WTC11 (cell line): ENCODE results near the gene SGIP1. TPM values are rescaled to one million over a fixed set of nuclear protein-coding genes. Genes with fewer than 3 reads are reported as not detected.

Experiments
- ATAC-seq: fragments of 200-7000 bp; cut with Tn5 transposase; 2 replicates; pipeline ENCODE4 v1.10.0; 2021; ENCODE audit warnings: mild to moderate bottlenecking, moderate library complexity
- CTCF ChIA-PET: fragments of 300-600 bp; sonication (Branson Sonifier 250); formaldehyde crosslinking; loops from one replicate; lab custom pipeline; 2021; ENCODE audit warnings: antibody characterized with exemption; lab: Charles Lee
- POLR2A ChIA-PET: fragments of 350-600 bp; sonication (Branson Sonifier 250); formaldehyde crosslinking; loops from one replicate; lab custom pipeline; 2021; ENCODE audit warnings: antibody characterized with exemption; lab: Charles Lee
- DNase-seq: peaks from one replicate; pipeline ENCODE4 v3.0.0; 2021; ENCODE audit warnings: low spot score
- H3K27ac Mint-ChIP-seq: 2 replicates; pipeline ENCODE4 v1.8.0; 2021; ENCODE audit warnings: mixed read lengths
- H3K27me3 Mint-ChIP-seq: 2 replicates; pipeline ENCODE4 v1.8.0; 2021; ENCODE audit warnings: low read depth, mild to moderate bottlenecking, moderate library complexity, mixed read lengths
- H3K36me3 Mint-ChIP-seq: 2 replicates; pipeline ENCODE4 v1.8.0; 2021; ENCODE audit warnings: mixed read lengths
- H3K4me1 Mint-ChIP-seq: 2 replicates; pipeline ENCODE4 v1.8.0; 2022; ENCODE audit warnings: mixed read lengths
- H3K4me3 Mint-ChIP-seq: 2 replicates; pipeline ENCODE4 v1.8.0; 2021; ENCODE audit warnings: mild to moderate bottlenecking, moderate library complexity, mixed read lengths
- H3K9me3 Mint-ChIP-seq: 2 replicates; pipeline ENCODE4 v1.8.0; 2021; ENCODE audit warnings: mixed read lengths
- ATF1 ChIP-seq: sonication (generic); formaldehyde crosslinking; IDR thresholded peaks from 2 replicates; pipeline ENCODE4 v1.8.1; 2023; ENCODE audit warnings: mild to moderate bottlenecking, moderate library complexity, missing genetic modification reagents
- CTCF ChIP-seq: fragments of 200-600 bp; IDR thresholded peaks from 2 replicates; pipeline ENCODE4 v1.8.0; 2022; ENCODE audit warnings: antibody characterized with exemption
- E2F4 ChIP-seq: sonication (generic); formaldehyde crosslinking; IDR thresholded peaks from 2 replicates; pipeline ENCODE4 v1.8.1; 2022; ENCODE audit warnings: low read depth, mild to moderate bottlenecking, moderate library complexity, missing genetic modification reagents, borderline replicate concordance
- EMX1 ChIP-seq: fragments of 250-450 bp; sonication (Bioruptor Pico); IDR thresholded peaks from 2 replicates; pipeline ENCODE4 v1.8.0; 2021; ENCODE audit warnings: mild to moderate bottlenecking
- FOXJ3 ChIP-seq: sonication (generic); formaldehyde crosslinking; IDR thresholded peaks from 2 replicates; pipeline ENCODE4 v1.9.0; 2021; ENCODE audit warnings: missing genetic modification reagents, mild to moderate bottlenecking, borderline replicate concordance
- FOXP1 ChIP-seq: sonication (generic); formaldehyde crosslinking; IDR thresholded peaks from 2 replicates; pipeline ENCODE4 v1.8.0; 2022; ENCODE audit warnings: missing genetic modification reagents, mild to moderate bottlenecking, moderate library complexity, borderline replicate concordance
- HMGA2 ChIP-seq: fragments of 250-450 bp; sonication (Bioruptor Pico); IDR thresholded peaks from 2 replicates; pipeline ENCODE4 v1.4.0; 2021; ENCODE audit warnings: mild to moderate bottlenecking, moderate library complexity
- MLX ChIP-seq: sonication (generic); formaldehyde crosslinking; IDR thresholded peaks from 2 replicates; pipeline ENCODE4 v1.8.1; 2023; ENCODE audit warnings: mild to moderate bottlenecking, missing genetic modification reagents, moderate library complexity
- NR1H2 ChIP-seq: sonication (generic); formaldehyde crosslinking; IDR thresholded peaks from 2 replicates; pipeline ENCODE4 v1.9.0; 2021; ENCODE audit warnings: mild to moderate bottlenecking, moderate library complexity, missing genetic modification reagents
- RORB ChIP-seq: fragments of 250-450 bp; sonication (Bioruptor Pico); IDR thresholded peaks from 2 replicates; pipeline ENCODE4 v1.9.0; 2021; ENCODE audit warnings: mild to moderate bottlenecking
- TEAD1 ChIP-seq: sonication (generic); formaldehyde crosslinking; IDR thresholded peaks from 2 replicates; pipeline ENCODE4 v1.8.0; 2022; ENCODE audit warnings: mild to moderate bottlenecking, missing genetic modification reagents
- TP53 ChIP-seq: sonication (generic); formaldehyde crosslinking; IDR thresholded peaks from 2 replicates; pipeline ENCODE4 v1.8.1; 2023; ENCODE audit warnings: mild to moderate bottlenecking, missing genetic modification reagents
- ZMAT4 ChIP-seq: fragments of 250-450 bp; sonication (Bioruptor Pico); IDR thresholded peaks from 2 replicates; pipeline ENCODE4 v1.9.0; 2021; ENCODE audit warnings: mild to moderate bottlenecking
- ZNF317 ChIP-seq: sonication (generic); formaldehyde crosslinking; IDR thresholded peaks from 2 replicates; pipeline ENCODE4 v1.8.1; 2023; ENCODE audit warnings: low read depth, mild to moderate bottlenecking, moderate library complexity, missing genetic modification reagents, borderline replicate concordance
- ZNF396 ChIP-seq: fragments of 250-450 bp; sonication (Bioruptor Pico); IDR thresholded peaks from 2 replicates; pipeline ENCODE4 v1.8.0; 2021; ENCODE audit warnings: mild to moderate bottlenecking, moderate library complexity, borderline replicate concordance
- ZNF512 ChIP-seq: sonication (generic); formaldehyde crosslinking; IDR thresholded peaks from 2 replicates; pipeline ENCODE4 v1.8.1; 2022; ENCODE audit warnings: missing genetic modification reagents, borderline replicate concordance
- ZNF532 ChIP-seq: fragments of 250-450 bp; sonication (Bioruptor Pico); IDR thresholded peaks from 2 replicates; pipeline ENCODE4 v1.9.0; 2021; ENCODE audit warnings: mild to moderate bottlenecking, borderline replicate concordance
- total RNA-seq: library from RNA; stranded (reverse); gene quantifications from 3 replicates; pipeline ENCODE4 v1.2.3, GENCODE V29; 2021

Gene SGIP1
- total RNA-seq, 1 experiment from 2014 or later = 3.9 TPM

GRCh38 chr1:66546047-66546810 is 12.3 kb downstream of the SGIP1 start (continued):
- TF ChIP-seq ZNF512 (CRISPR knock-in tag) (no peak), ZNF317 (CRISPR knock-in tag) (no peak), CTCF (no peak), ZMAT4 (CRISPR knock-in tag) (no peak), EMX1 (CRISPR knock-in tag) (no peak), FOXP1 (CRISPR knock-in tag) (no peak), HMGA2 (no peak), MLX (no peak), TEAD1 (CRISPR knock-in tag) (no peak), FOXJ3 (no peak)

GRCh38 chr1:66549017-66549416 is 15.1 kb downstream of the SGIP1 start:
- H3K27me3 Mint-ChIP-seq = no peaks in the 10 kb centered on the region
- CTCF ChIA-PET = interaction anchor here (1.2 to 1.6 kb wide), 2 partner anchors 8 to 45 kb away, joined by 3 to 4 read pairs; no protein-coding TSS in a partner anchor
- peaks cover 3% of the 10 kb centered on the region for H3K36me3 Mint-ChIP-seq
- H3K27ac Mint-ChIP-seq = no peak overlapping the region
- ATAC-seq (no peak), DNase-seq (no peak)
- peaks cover 9% of the 10 kb centered on the region for H3K9me3 Mint-ChIP-seq
- H3K4me1 Mint-ChIP-seq = peaks cover 23% of the 10 kb centered on the region
- H3K4me3 Mint-ChIP-seq = no peak overlapping the region
- POLR2A ChIA-PET = interaction anchor here (0.6 kb wide), 1 partner anchor 181 kb away, joined by 3 read pairs; no protein-coding TSS in a partner anchor
- TF ChIP-seq CTCF = no peak
- TF ChIP-seq MLX = no peak
- TF ChIP-seq ZNF532 (CRISPR knock-in tag) = no peak
- no peak for TF ChIP-seq ZNF396 (CRISPR knock-in tag)
- no peak for TF ChIP-seq RORB (CRISPR knock-in tag)
- no peak for TF ChIP-seq TP53 (CRISPR knock-in tag)
- no peak for TF ChIP-seq E2F4 (CRISPR knock-in tag)
- TF ChIP-seq ATF1 = no peak
- TF ChIP-seq ZMAT4 (CRISPR knock-in tag) = no peak
- no peak for TF ChIP-seq NR1H2 (CRISPR knock-in tag)
